SJSA1 (cell line): ENCODE data around the gene TSPAN11. TPM values are rescaled to one million over a fixed set of nuclear protein-coding genes. Genes with fewer than 3 reads are reported as not detected.
"Not testable (repeated sequence)": the region's sequence is repeated elsewhere in the genome, so short reads cannot be mapped to it uniquely, and the experiment has no call there.

Experiments used
- DNase-seq, 2 experiments: peaks; one replicate each; pipeline ENCODE4 v3.0.0-alpha.2; 2015 to 2020; ENCODE audit warnings: low spot score in 2 of 2, low read depth in 1 of 2
- H3K27ac ChIP-seq: fragments of 250-450 bp; sonication (Bioruptor Pico); 2 replicates; pipeline ENCODE4 v1.5.1; 2020; ENCODE audit warnings: mild to moderate bottlenecking, moderate library complexity
- H3K27me3 ChIP-seq: fragments of 250-450 bp; sonication (Bioruptor Pico); replicated peaks from 2 replicates; pipeline ENCODE4 v1.5.1; 2020; ENCODE audit warnings: mild to moderate bottlenecking, moderate library complexity
- H3K36me3 ChIP-seq: fragments of 250-450 bp; sonication (Bioruptor Pico); 2 replicates; pipeline ENCODE4 v1.5.1; 2020; ENCODE audit warnings: mild to moderate bottlenecking
- H3K4me1 ChIP-seq: fragments of 250-450 bp; sonication (Bioruptor Pico); replicated peaks from 2 replicates; pipeline ENCODE4 v1.6.1; 2021; ENCODE audit warnings: mild to moderate bottlenecking
- H3K4me3 ChIP-seq: fragments of 250-450 bp; sonication (Bioruptor Pico); 2 replicates; pipeline ENCODE4 v1.5.1; 2020; ENCODE audit warnings: mild to moderate bottlenecking
- H3K9me3 ChIP-seq: fragments of 250-450 bp; sonication (Bioruptor Pico); replicated peaks from 2 replicates; pipeline ENCODE4 v1.5.1; 2020; ENCODE audit warnings: mild to moderate bottlenecking
- total RNA-seq: library from RNA; depleted of rRNA; stranded (reverse); fragments of >200 nt; shearing (Covaris generic); gene quantifications from 2 replicates; pipeline ENCODE4 v1.2.3, GENCODE V29; 2014

The TSPAN11 gene
- total RNA-seq, 1 experiment from 2014 or later: 2.7 TPM

DNA sequence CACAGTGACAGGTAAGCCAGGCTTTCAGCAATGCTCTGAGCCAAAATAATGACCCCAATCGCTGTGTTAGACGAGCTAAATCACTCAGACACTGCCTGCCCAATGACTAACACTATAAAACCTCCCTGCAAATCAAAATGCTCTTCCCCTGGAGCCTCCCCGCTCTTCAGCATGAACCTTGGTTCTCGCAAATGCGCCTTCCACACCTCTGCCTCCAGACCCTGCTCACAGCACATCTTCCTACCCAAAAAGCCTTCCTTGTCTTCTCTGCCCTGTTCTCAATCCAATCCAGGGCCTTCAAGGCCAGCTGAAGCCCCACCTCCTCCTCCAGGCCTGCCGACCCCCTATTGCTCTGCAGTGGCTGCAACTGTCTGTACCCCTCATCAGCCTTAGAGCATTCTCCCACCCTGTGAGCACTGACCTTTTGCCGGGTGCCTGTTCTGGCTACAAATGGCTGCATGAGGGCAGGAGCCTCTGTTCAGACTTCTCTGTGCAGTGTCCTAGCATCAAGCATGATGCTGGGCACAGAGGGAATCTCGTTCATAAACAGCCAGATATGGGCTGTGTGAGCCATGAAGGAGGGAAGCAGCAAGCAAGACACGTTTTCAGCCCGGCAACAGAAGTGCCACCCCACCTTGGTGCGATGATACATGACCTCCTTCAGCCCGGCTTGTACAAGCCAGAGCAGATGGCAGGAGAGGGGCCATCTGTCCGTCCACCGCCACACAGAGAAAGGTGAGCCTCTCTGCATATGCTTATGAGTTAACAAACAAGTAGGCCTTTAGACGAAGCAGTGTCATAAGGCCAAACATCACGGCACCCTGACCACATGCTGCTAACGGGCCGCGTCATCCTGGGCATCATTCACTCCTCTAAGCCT lies 82.7 kb downstream of the TSPAN11 start:
- Histone ChIP-seq H3K4me3 (no peak overlapping the region), H3K27ac (no peak overlapping the region), H3K27me3 (no peaks in the 10 kb centered on the region), H3K36me3 (no peaks in the 10 kb centered on the region), H3K9me3 (no peaks in the 10 kb centered on the region), H3K4me1 (peaks cover 28% of the 10 kb centered on the region)
- no peak for DNase-seq

DNA sequence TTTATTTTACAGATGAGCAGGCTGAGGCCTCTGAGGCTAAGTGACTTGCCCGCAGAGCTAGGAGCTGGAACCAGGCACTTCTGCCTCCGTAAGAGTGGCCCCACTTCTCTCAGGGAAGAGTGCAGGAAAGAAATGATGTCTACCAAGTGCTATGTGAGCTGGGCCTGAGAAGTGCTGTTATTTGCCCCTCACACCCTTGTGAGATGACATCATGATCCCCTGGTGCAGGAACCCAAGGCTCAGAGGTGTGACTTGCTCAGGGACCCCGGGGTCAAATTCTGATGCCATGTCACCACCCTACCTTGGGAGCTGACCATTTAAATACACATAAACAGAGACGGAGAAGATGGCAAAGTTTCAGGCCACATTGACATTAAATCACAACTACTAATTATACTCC lies 83.4 kb downstream of the TSPAN11 start:
- H3K27me3 ChIP-seq: no peaks in the 10 kb centered on the region
- no peak overlapping the region for H3K27ac ChIP-seq
- H3K9me3 ChIP-seq: no peaks in the 10 kb centered on the region
- no peaks in the 10 kb centered on the region for H3K36me3 ChIP-seq
- H3K4me1 ChIP-seq: peaks cover 20% of the 10 kb centered on the region
- H3K4me3 ChIP-seq: no peak overlapping the region
- no peak for DNase-seq

DNA sequence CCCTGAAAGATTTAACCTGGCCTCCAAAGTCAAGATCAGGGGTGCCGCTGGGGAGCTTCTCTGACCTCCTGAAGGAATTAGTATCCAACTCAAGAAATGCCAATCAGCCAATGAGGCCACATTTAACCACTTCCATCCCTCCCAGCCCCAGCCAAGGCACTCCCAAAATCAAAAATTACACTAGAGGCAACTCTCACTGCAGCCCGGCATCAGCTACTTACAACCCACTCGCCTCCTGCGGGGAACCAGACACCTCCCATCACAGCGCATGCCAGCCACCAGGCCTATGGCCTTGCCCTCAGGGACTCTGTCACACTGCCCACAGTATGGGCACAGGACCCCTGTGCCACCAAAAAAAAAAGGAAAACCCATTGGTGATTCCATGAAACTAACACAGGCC lies 84.8 kb downstream of the TSPAN11 start:
- H3K27me3 ChIP-seq: no peaks in the 10 kb centered on the region
- peaks cover 7% of the 10 kb centered on the region for H3K4me1 ChIP-seq
- DNase-seq: no peak
- H3K36me3 ChIP-seq: no peaks in the 10 kb centered on the region
- H3K27ac ChIP-seq: no peak overlapping the region
- no peaks in the 10 kb centered on the region for H3K9me3 ChIP-seq
- no peak overlapping the region for H3K4me3 ChIP-seq

DNA sequence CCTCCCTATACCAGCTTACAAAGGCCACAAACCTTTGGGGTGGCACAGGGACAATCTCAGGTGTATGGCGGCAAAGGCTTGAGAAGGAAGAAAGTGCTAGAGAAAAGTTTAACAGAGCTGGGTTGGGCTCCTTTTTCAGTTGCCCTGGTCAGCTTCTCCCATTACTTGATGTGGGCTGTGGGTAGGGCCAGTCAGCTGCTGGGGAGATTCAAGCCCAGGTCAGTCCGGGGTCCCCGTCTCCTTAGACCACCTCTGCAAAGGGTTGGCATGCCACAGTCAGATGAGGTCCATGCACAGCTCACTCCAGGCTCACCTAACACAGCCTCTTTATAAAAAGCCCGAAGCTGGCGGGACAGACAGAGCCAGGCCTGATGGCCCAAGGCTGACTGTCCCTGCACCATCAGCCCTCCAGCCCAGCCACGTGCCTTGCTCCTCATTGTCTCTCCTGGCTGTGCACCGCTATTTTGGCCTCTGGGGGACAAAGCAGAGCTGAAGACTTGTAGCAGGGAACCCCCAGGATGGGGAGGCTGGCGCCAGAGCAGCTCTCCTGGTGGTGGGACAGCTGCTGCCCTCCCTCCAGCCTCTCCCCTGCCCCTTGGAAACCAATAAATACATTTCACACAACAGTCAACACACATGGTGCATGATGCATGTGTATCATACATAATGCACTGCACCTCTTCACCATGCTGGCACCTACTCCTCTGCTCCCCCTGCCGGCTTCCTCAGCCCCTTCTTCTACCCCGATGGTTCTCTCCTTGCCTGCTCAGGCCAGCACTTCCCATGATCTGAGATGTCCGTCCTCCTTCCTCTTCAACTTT lies 85.4 kb downstream of the TSPAN11 start:
- H3K9me3 ChIP-seq: no peaks in the 10 kb centered on the region
- no peak overlapping the region for H3K27ac ChIP-seq
- H3K4me1 ChIP-seq: peaks cover under 1% of the 10 kb centered on the region

DNA sequence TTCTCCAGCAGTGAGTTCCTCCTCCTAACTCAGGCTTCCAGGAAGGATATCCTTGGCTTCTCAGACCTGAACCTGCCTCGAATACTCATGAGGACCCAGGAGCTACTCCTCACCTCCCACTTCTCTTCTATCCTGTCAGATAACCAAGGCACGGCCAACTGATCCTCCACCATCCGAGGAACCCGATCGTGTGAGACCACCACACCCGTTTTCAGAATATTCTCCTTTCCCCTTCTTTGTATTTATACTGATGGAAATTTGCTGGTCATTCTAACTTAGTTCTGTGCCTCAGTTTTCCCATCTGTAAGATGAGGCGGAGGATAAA lies 86.0 kb downstream of the TSPAN11 start:
- H3K36me3 ChIP-seq, H3K4me1 ChIP-seq, H3K9me3 ChIP-seq, H3K27ac ChIP-seq, H3K27me3 ChIP-seq, DNase-seq, H3K4me3 ChIP-seq: not testable (repeated sequence)

More for the DNA sequence above, 85.4 kb downstream of the TSPAN11 start:
- Histone ChIP-seq H3K36me3 (no peaks in the 10 kb centered on the region), H3K4me3 (no peak overlapping the region), H3K27me3 (no peaks in the 10 kb centered on the region)
- no peak for DNase-seq

DNA sequence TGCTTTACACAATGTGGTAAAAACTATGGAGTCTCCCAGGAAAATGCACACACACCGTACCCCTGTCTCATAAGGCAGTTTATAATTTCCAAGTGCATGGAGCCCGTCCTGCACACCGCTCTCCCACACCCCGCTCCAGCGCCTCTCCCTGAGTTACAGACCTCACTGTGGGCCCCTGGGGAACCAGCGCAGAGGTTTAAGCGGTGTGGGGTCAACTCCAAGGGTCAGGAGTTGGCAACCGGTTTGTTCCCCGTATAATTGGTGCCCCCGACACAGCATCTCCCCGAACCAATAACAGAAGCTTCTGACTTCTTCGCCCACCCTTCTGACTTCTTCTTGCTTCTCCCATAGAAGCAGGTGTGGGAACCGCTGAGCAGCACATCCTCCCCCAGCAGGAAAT lies 88.7 kb downstream of the TSPAN11 start:
- Histone ChIP-seq H3K36me3 (no peaks in the 10 kb centered on the region), H3K4me3 (no peak overlapping the region), H3K9me3 (no peaks in the 10 kb centered on the region), H3K27ac (no peak overlapping the region), H3K4me1 (no peaks in the 10 kb centered on the region), H3K27me3 (no peaks in the 10 kb centered on the region)
- no peak for DNase-seq

DNA sequence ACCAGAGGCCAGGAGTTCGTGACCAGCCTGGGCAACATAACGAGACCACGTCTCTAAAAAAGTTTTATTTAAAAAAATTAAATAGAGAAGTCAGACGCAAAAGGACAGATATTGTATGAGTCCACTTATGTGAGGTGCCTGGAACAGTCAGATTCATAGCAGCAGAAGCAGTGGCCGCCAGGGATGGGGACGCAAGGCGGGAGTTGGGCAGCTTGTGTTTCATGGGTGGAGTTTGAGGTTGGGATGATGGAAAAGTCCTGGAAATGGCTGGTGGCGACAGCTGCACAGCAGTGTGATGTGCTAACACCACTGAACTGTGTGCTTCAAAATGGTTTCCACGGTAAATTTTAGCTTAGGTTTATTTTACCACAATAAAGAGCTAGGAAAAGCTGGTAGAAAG lies 89.5 kb downstream of the TSPAN11 start:
- no peaks in the 10 kb centered on the region for H3K4me1 ChIP-seq
- no peaks in the 10 kb centered on the region for H3K9me3 ChIP-seq
- no peak overlapping the region for H3K4me3 ChIP-seq
- no peak for DNase-seq
- H3K27me3 ChIP-seq: no peaks in the 10 kb centered on the region
- no peaks in the 10 kb centered on the region for H3K36me3 ChIP-seq
- H3K27ac ChIP-seq: no peak overlapping the region

DNA sequence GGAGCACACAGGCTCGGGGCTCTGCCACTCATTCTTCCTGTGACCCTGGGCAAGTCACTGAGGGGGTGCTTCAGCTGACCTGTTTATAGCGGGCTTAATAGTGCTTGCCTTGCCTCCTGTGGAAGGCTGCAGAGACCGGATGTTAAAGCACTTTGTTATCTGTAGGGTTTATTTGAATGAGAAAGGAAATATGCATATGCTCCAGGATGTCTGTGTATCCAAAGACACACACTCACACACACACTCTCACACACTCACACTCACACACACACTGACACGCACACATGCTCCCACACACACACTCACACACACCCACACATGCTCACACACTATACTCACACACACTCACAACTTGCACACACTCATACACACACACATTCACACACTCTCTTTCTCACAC lies 91.0 kb downstream of the TSPAN11 start:
- Histone ChIP-seq H3K9me3 (no peaks in the 10 kb centered on the region), H3K4me3 (no peak overlapping the region), H3K4me1 (no peaks in the 10 kb centered on the region), H3K36me3 (no peaks in the 10 kb centered on the region), H3K27me3 (no peaks in the 10 kb centered on the region), H3K27ac (no peak overlapping the region)
- no peak for DNase-seq

DNA sequence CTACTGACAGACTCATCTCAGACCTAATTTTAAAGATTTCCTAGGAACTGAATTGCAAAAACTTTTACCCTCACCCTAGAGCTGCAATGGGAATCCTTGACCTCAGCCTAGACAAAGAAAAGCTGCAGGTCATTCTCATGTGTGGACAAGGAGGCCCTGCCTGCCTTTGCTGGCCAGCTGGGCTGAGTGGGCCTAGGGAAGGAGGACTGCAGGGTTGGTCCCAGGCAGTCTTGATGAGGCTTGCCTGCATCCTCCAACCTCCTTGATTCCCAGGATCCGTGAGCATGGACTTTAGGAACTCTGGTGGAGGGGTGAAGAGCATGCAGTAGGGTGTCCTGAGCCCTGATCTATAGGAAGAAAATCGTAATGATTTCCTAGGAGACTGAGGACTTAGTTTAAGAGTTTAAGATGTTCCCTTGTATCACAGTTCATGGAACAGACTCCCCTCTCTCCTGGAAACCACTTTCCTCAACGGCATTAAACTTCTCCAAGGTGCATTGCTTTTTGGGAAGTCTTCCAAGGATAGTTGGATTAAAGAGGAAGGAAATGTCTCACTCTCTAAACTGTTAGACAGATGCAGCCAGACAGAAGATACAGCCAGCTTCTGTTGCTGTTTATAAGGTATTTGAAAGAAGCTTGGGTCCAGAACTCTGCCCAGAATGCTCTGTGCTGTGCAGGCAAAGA lies 91.7 kb downstream of the TSPAN11 start:
- Histone ChIP-seq H3K4me1 (no peaks in the 10 kb centered on the region), H3K4me3 (no peak overlapping the region), H3K27me3 (no peaks in the 10 kb centered on the region), H3K36me3 (no peaks in the 10 kb centered on the region), H3K27ac (no peak overlapping the region), H3K9me3 (no peaks in the 10 kb centered on the region)
- DNase-seq: no peak

DNA sequence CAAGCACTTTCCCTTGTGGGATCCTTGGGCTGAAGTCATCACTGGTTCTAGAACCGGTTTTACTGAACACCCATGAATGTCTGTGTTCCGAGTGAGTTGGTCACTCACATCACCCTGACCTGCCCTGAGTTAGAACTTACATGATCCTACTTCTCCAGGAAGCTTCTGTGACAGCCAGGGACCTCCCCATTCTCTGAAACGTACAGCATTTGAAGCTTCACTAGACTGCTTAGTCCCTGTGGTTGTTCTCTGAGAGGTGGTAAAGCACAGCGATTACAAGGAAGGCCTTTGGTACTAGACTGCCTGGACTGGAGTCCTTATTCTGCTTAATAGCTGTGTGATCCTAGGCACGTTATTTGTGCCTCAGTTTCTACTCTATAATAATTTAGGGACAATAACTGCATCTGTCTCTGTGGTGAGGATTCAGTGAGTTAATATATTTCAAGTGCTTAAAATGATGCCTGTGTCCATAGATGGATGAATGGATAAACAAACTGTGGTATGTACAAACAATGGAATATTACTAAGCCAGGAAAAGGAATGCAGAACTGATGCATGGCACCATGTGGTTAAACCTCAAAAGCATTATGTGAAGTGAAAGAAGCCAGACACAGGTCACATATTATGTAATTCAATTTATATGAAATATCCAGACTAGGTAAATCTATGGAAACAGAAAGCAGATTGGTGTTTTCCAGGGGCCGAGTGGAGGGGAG lies 92.4 kb downstream of the TSPAN11 start:
- no peaks in the 10 kb centered on the region for H3K27me3 ChIP-seq
- H3K36me3 ChIP-seq: no peaks in the 10 kb centered on the region
- H3K9me3 ChIP-seq: no peaks in the 10 kb centered on the region
- no peak overlapping the region for H3K4me3 ChIP-seq
- DNase-seq: no peak
- no peak overlapping the region for H3K27ac ChIP-seq
- H3K4me1 ChIP-seq: no peaks in the 10 kb centered on the region

DNA sequence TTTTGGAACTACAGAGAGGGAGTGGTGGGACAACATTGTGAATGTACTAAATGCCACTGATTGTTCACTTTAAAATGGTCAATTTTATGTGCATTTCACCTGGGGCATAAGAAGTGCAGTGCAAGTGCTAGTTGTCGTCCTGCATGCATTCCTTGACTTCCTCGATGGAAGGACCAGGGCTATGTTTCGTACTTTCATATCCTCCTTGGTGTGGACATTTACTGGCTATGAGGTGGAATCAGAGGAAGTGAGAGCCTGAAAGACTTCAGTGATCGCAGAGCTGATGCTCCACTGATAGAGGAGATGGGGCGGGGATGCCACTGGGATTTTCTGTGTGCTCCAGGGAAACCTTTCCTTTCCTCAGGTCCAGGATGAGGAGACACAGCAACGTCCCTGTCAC lies 93.0 kb downstream of the TSPAN11 start:
- H3K9me3 ChIP-seq: no peaks in the 10 kb centered on the region
- H3K36me3 ChIP-seq: no peaks in the 10 kb centered on the region
- H3K27ac ChIP-seq: no peak overlapping the region
- no peaks in the 10 kb centered on the region for H3K27me3 ChIP-seq
- no peak for DNase-seq
- no peak overlapping the region for H3K4me3 ChIP-seq
- H3K4me1 ChIP-seq: no peaks in the 10 kb centered on the region

DNA sequence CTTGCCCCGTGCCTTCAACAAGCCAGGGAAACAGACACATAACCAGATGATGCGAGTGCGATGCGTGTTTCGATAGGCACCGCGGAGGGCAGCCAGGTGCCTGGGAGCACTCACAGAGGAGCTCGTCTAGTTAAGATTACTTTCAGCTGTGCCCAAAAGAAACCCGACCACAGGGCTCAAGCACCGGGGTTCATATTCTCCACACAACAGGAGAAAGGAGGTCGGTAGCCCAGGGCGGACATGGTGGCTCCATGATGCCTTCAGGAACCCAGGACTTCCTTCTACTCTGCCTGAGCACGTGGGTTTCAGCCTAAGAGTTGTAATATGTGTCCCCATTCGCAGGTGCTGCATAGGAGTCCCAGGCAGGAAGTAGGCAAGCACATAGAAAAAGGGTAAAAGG lies 93.4 kb downstream of the TSPAN11 start:
- no peak overlapping the region for H3K27ac ChIP-seq
- H3K36me3 ChIP-seq: no peaks in the 10 kb centered on the region
- no peaks in the 10 kb centered on the region for H3K27me3 ChIP-seq
- no peaks in the 10 kb centered on the region for H3K9me3 ChIP-seq
- H3K4me1 ChIP-seq: no peaks in the 10 kb centered on the region
- peak in 1 of 2 experiments; percentile 28 for DNase-seq
- no peak overlapping the region for H3K4me3 ChIP-seq

DNA sequence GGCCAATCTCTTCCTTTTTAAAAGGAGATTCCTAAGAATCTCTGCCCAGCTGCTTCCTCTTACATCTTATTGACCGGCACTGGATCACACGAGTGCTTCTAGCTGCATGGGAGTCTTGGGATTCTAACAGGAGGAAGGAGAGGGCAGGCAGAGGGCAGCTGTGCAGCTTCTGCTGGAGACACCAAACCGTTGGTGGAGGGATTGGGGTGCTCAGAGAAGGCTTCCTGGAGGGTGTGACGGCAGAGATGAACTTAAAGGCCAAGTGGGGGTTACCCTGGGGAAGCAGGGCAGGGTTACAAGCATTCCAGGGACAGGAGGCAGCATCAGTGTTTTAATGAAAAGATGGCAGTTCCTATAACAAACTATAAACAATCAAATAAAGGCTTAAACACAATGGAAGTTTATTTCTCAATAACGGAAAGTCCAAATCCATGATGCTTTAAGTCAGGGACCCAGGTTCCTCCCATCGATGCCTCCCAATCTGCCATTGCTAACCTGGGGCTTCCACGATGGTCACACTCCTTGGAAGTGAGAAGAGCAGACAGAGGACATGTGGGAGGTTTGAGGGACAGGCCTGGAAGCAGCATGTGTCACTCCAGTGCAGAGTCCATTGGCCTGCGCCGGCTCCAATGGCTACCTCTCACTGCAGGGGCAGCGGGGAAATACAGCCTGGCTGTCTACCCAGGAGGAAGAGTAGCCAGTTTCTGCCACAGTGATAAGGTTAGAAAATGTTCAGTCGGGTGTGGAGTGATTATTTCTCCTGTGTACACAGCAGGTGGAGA lies 94.0 kb downstream of the TSPAN11 start:
- Histone ChIP-seq H3K27me3 (no peaks in the 10 kb centered on the region), H3K27ac (no peak overlapping the region), H3K36me3 (no peaks in the 10 kb centered on the region), H3K4me1 (no peaks in the 10 kb centered on the region), H3K9me3 (no peaks in the 10 kb centered on the region), H3K4me3 (no peak overlapping the region)
- peak in 1 of 2 experiments; percentile 28 for DNase-seq
